Pancreas (tissue), 10 donors: Measurements from ENCODE around the gene MORF4L1. TPM values are rescaled to one million over a fixed set of nuclear protein-coding genes. Genes with fewer than 3 reads are reported as not detected.

Experiments
- ATAC-seq, 4 donors: fragments of 200-7000 bp; cut with Tn5 transposase; one replicate each; pipeline versions ENCODE4 v1.8.0 to v1.9.1; 2020; ENCODE audit warnings: mild to moderate bottlenecking in 4 of 4, moderate library complexity in 4 of 4
- DNase-seq, 6 donors: peaks; one replicate each; pipeline ENCODE4 v3.0.0-alpha.2; 2020
- FAIRE-seq: peaks from 2 replicates; lab custom pipeline; 2012; peaks lifted over from hg19 to GRCh38; lab: Jason Lieb, UNC
- H3K27ac ChIP-seq, 4 donors: fragments of 200-600 bp; sonication (generic); 1 replicate in 3 of 4; 2 replicates in 1 of 4; pipeline versions ENCODE4 v1.5.0 to v1.8.0; 2020
- H3K27me3 ChIP-seq, 4 donors: fragments of 200-600 bp; one replicate each; pipeline ENCODE4 v1.8.0; 2021
- H3K36me3 ChIP-seq, 3 donors: fragments of 200-600 bp; sonication (generic) in 1 of 3; one replicate each; pipeline versions ENCODE4 v1.5.0 to v1.8.0; 2020 to 2021
- H3K4me1 ChIP-seq, 3 donors: fragments of 200-600 bp; one replicate each; pipeline ENCODE4 v1.8.0; 2021
- H3K4me3 ChIP-seq, 4 donors: fragments of 200-600 bp; sonication (generic) in 2 of 4; one replicate each; pipeline versions ENCODE4 v1.5.0 to v1.8.0; 2020 to 2021
- H3K9me3 ChIP-seq, 4 donors: fragments of 200-600 bp; one replicate each; pipeline ENCODE4 v1.8.0; 2021
- WGBS, 2 donors: extraction: QIAGEN DNeasy Blood & Tissue Kit; methylation state at CpG; one replicate each; pipeline ENCODE4 v1.1.7; 2013; 5-methylcytosine and 5-hydroxymethylcytosine counted together
- intact Hi-C, 3 donors: fragments of 100-400 bp; cut with DNase I; formaldehyde crosslinking; loops; one replicate each; pipeline versions ENCODE4 v1.11.1 to v1.14.2; 2022
- polyA plus RNA-seq, 2 donors: library from polyadenylated mRNA; stranded (reverse); fragments of 200-250 nt; gene quantifications; one replicate each; pipeline ENCODE4 v1.2.3, GENCODE V29; 2013
- total RNA-seq, 6 donors: library from RNA; stranded (reverse); fragmentation: NEBNext Ultra II Directional in 4 of 6; extraction: Animal tissue kit (Norgen Biotek cat#: 25700) in 4 of 6; gene quantifications; one replicate each; pipeline versions ENCODE4 v1.2.1 to v1.2.4, GENCODE V29; 2021 to 2023
- TF ChIP-seq, protein P1 (sequence below), 4 donors: fragments of 200-600 bp; sonication (generic) in 3 of 4; IDR thresholded peaks; one replicate each; pipeline versions ENCODE4 v1.5.0 to v1.8.0; 2021; ENCODE audit warnings: antibody characterized with exemption in 4 of 4
- donor health status: healthy with polysubstance abuse.
- donor health status: DM: no; HTN: no; CAD: no; lungs with moderate emphysema.
- donor health status: DM: no; HTN: no; CAD: no.
- donor health status: control.
- donor health status: control.
- donor health status: Bipolar disorder and iron deficiency.
- donor health status: DM: yes; HTN: yes; CAD: no.
- donor health status: DM: no; HTN: no; CAD: no.
- donor health status: DM: no; HTN: no; CAD: no.
- donor health status: DM: yes; HTN: yes; CAD: no.

Gene MORF4L1
- total and polyA plus RNA-seq, 8 donors: 55.0 to 149 (median 90.4) TPM

DNA sequence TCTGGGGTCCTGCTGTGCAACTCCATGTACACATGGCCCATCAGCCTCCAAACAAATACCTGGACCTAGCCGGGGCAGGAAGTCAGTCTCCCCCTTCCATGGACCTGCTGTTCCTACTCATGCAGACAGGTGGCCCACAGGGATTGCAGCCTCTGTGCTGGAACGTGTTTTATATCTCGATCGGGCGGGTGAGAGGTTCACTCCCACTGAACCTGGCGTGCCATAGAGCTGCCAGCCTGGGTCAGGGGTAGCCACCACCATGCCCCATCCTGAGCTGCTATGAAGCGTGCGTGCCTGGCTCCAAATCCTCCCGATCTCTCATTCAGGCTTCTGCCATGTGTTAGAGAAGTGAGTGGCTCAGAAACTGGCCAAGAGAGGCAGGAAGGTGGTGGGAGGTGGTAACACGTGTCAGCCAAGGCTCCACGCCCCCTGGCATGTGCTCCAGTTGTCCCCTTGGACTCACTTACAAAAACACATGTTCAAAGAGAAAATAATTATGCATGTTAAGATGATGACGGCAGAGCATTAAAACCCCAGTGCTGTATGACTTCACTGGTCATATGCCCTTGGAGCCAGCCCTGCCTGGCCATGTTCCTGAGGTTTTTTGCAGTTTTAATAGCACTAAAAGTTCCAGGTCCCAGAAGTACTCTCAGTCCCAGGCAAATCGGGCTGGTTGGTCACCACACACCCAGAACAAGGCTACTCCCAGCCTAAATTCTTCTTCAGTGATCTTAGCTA lies 41.5 kb downstream of the MORF4L1 start:
- H3K4me1 ChIP-seq: peaks cover 3 to 7% (median 3%) of the 10 kb centered on the region in 3 donors
- TF ChIP-seq, protein P1, sequence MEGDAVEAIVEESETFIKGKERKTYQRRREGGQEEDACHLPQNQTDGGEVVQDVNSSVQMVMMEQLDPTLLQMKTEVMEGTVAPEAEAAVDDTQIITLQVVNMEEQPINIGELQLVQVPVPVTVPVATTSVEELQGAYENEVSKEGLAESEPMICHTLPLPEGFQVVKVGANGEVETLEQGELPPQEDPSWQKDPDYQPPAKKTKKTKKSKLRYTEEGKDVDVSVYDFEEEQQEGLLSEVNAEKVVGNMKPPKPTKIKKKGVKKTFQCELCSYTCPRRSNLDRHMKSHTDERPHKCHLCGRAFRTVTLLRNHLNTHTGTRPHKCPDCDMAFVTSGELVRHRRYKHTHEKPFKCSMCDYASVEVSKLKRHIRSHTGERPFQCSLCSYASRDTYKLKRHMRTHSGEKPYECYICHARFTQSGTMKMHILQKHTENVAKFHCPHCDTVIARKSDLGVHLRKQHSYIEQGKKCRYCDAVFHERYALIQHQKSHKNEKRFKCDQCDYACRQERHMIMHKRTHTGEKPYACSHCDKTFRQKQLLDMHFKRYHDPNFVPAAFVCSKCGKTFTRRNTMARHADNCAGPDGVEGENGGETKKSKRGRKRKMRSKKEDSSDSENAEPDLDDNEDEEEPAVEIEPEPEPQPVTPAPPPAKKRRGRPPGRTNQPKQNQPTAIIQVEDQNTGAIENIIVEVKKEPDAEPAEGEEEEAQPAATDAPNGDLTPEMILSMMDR (IDR thresholded peaks at IDR 0.05): peak in 2 of 4 donors; percentile 21 to 32
- intact Hi-C loops: loop anchor here in 1 of 3 donors (5.0 kb wide), 1 partner anchor 63 kb away; no protein-coding TSS in a partner anchor

DNA sequence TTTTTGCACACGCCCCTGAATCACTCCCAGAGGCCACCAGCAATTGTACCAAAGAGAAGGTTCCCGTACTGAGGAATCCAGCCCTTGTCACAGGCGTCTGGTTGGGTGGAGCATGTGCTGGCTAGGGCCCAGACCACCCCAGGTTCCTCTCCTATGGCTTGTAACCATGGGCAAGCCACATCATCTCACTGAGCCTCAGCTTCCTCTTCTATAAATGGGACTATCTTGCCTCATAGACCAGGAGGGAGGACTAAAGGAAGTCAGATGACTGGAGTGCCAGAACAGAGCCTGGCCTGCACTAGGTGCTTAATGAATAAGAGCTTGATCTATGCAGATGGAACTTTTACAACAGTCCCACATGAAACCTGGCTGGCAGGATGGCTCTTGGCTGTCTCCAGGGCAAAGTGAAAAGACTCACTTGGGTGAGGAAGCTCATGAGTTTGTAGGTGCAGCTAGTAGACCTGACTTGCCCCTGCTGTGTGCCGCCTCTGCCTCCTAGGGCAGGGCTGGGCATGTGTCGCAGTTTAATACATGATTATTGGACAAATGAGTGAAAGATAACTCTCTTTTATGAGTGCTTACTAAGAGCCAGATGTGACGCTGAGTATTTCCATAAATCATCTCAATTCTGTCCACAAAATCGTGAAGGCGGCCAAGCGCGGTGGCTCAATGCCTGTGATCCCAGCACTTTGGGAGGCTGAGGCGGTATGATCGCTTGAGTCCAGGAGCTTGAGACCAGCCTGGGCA lies 42.8 kb downstream of the MORF4L1 start:
- Histone ChIP-seq H3K36me3 (peaks cover 0 to 13% (median 0%) of the 10 kb centered on the region in 3 donors), H3K27me3 (no peaks in the 10 kb centered on the region), H3K9me3 (no peaks in the 10 kb centered on the region), H3K4me3 (no peak overlapping the region), H3K4me1 (peaks cover 3 to 7% (median 3%) of the 10 kb centered on the region in 3 donors), H3K27ac (peak overlapping the region in 1 of 4 donors; percentile 33)
- ATAC-seq: peak in 3 of 4 donors; percentile 44 to 77 (median 73)
- TF ChIP-seq, protein P1 (IDR thresholded peaks at IDR 0.05): no peak
- no peak for FAIRE-seq
- WGBS, 2 donors: 85 to 86% methylated on average over 12 of the region's 12 CpGs
- intact Hi-C loops: no loop called here
- DNase-seq: peak in 1 of 6 donors; percentile 61

More for the DNA sequence above, 41.5 kb downstream of the MORF4L1 start:
- no peak for FAIRE-seq
- ATAC-seq: peak; percentile 16 to 55 (median 31)
- no peak for DNase-seq
- H3K9me3 ChIP-seq: no peaks in the 10 kb centered on the region
- WGBS, 2 donors: 75 to 80% methylated on average over 13 of the region's 13 CpGs
- peaks cover 0 to 7% (median 0%) of the 10 kb centered on the region in 3 donors for H3K36me3 ChIP-seq
- H3K4me3 ChIP-seq: no peak overlapping the region
- H3K27me3 ChIP-seq: no peaks in the 10 kb centered on the region
- H3K27ac ChIP-seq: no peak overlapping the region

DNA sequence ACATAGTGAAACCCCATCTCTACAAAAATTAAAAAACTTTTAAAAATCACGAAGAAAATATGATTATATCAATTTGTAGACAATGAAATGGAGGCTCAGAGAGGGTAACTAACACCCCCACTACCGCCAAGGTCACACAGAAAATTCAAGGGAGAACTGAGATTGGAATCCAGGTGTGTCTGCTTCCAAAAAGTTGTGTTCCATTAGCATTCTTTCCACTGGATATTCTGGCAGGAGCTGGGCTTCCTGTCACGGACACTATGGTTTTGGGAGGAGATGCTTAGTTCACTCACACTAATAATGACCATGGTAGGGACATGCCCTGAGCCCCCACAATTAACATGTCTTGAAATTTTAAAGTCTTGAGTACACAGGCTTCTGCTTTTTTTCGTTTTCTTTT lies 43.4 kb downstream of the MORF4L1 start:
- TF ChIP-seq, protein P1 (IDR thresholded peaks at IDR 0.05): no peak
- 72 to 75% methylated on average over 4 of the region's 4 CpGs for WGBS, 2 donors
- Histone ChIP-seq H3K9me3 (no peaks in the 10 kb centered on the region), H3K27ac (no peak overlapping the region), H3K27me3 (no peaks in the 10 kb centered on the region), H3K4me3 (no peak overlapping the region), H3K4me1 (peaks cover 3 to 7% (median 3%) of the 10 kb centered on the region in 3 donors), H3K36me3 (peaks cover 0 to 17% (median 0%) of the 10 kb centered on the region in 3 donors)
- DNase-seq (no peak), ATAC-seq (no peak), FAIRE-seq (no peak)
- intact Hi-C loops: no loop called here

DNA sequence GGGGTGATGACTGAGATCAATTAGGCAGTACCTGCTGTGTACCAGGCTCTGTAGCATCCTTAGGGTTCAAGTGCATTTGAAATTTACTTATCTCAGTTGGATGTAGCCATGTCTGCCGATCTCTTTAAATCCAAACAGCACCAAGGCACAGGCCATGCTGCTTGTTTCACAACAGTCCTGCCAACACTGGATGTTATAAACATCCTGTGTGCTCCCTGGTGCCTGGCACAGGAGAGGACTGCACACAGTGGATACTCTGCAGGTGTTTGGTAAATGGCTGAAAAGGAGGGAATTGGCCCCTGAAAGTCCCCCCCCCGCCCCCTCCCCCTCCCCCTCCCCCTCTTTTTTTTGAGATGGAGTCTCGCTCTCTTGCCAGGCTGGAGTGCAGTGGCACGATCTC lies 45.2 kb downstream of the MORF4L1 start:
- intact Hi-C loops: no loop called here
- TF ChIP-seq, protein P1 (IDR thresholded peaks at IDR 0.05): no peak
- no peak overlapping the region for H3K27ac ChIP-seq
- H3K27me3 ChIP-seq: no peaks in the 10 kb centered on the region
- DNase-seq: no peak
- peaks cover 3 to 27% (median 14%) of the 10 kb centered on the region in 3 donors for H3K36me3 ChIP-seq
- 95 to 98% methylated on average over 2 to 3 of the region's 4 CpGs for WGBS, 2 donors
- peaks cover 0 to 3% (median 3%) of the 10 kb centered on the region in 3 donors for H3K4me1 ChIP-seq
- no peak for FAIRE-seq
- no peaks in the 10 kb centered on the region for H3K9me3 ChIP-seq
- H3K4me3 ChIP-seq: no peak overlapping the region
- ATAC-seq: no peak
